ENCODE measurements around the gene SEMA6A.

SEMA6A gene

GRCh38 chr5:116488356-116489041 lies 86.1 kb downstream of the SEMA6A start:
- DNase-seq, result no peak

DNA sequence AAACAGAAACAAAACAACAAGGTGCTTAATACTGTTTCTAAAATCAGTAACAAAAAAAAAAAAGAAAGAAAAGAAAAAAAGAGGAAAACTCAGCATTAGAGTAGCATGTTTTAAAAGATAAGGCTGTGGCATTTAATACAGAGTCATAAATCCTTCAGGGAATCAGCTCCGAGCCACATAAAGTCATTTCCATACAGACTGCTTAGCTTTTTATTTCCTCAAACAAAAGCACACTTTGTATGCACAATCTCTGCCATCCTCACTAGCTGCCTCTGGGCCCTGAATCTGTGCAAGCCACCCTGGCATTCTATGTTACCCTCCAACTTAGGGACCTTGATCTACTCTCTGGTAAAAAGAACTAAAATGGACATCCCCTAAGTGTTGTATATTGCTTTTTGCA lies 87.6 kb downstream of the SEMA6A start:
- DNase-seq, result no peak

GRCh38 chr5:116486588-116486987 lies 88.0 kb downstream of the SEMA6A start:
- no peak for DNase-seq

DNA sequence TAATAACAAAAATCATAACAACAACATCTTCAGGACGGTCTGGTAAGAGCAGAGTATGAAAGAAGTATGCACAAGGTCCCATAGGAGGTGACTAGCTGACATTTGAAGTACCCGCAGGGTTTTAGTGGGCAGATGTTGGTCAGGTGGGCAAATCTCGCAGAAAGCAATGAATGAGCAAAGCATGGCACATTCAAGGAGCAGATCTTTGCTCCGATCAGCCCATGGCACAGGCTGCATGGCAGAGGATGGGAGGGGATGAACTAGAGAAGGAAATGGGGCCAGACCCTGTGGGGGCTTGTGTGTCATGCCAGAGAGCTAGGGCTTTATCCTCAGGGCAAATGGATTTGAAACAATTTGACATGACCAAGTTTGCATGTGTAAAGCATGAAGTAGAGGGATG lies 90.0 kb downstream of the SEMA6A start:
- DNase-seq, result no peak

GRCh38 chr5:116482394-116482793 lies 92.2 kb downstream of the SEMA6A start:
- DNase-seq, result no peak

DNA sequence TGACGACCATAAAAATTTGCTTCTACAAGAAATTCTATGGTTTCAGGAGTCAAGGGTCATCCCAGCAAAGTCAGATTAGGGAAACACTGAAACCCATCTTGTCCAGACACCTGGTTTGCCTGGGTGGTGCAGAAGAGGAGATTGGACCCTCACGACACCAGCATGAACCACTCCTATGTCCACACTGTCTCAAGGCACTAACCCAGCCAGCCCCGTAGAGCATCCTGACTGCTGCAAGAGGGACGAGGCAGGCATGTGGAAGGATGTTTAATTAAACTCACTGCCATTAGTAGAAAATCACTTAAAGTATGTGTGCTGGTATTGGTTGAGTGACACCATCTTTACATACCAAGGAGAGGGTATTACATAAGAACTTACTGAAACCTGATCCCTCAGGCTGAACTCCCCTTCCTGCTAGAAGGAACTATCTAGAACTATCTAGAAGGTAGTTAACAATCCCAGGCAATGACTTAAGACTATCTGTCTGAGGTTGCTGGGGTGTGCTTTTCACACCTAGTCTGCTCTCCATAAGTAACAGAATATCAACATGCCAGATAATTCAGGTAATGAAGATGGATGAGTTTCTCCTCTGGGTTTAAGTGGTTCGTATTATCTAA lies 93.6 kb downstream of the SEMA6A start:
- DNase-seq, result no peak

DNA sequence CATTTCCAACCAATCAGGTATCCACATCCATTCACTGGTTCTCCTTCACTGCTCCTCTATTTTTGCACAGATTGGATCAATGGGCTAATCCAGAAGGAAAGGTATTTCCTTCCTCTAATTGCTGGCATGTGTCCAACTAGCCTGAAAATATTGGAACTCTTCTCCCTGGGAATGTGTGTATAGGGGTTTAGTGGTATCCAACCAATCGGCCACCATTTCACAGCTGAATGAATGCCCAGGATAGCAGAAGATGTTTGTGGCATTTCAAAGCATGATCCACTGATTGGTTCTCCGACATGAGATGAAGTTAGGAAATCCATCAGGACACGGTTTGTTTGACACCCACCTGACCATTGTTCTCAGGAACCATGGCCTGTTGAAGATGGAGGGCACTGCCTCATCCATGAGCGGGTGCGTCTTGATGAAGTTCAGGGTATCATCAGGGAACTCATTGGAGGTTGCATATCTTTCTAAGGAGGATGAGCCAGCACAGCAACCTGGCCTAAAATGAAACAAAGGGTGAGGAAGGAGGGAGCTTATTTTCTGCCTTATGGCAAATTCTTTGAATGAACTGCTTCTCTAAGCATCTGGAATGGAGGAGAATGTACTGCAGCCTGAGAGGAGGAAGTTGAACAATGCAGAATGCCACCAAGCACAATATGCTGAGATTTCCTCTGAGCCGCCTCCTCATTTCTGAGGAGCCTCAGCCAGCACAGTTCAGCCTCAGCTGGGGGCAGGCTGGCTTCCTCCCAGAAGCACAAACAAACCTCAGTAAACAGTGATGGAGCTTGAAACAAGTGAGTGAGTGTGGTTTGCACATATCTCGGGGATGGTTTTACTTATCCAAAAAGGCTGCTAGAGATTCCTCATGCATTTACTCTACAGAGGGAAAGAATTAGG lies 94.6 kb downstream of the SEMA6A start:
- DNase-seq, result no peak

DNA sequence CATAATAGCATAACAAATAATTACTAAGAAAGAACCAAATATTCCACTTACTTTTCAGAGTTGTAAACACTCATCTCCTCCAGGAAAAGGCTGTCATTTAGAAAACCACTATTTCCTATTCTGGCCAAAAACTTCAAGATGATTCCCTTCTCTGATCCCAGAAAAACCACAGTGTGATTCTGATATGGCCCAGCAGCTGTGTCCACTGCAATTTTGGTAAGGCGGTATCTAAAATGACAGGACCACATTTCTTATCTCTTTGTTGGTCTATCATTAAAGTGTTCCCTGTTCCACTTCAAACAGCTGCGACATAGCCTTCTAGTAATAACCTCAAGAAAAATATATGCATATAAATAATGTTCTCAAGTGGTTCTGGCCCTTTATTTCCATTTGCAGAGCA lies 96.1 kb downstream of the SEMA6A start:
- no peak for DNase-seq

DNA sequence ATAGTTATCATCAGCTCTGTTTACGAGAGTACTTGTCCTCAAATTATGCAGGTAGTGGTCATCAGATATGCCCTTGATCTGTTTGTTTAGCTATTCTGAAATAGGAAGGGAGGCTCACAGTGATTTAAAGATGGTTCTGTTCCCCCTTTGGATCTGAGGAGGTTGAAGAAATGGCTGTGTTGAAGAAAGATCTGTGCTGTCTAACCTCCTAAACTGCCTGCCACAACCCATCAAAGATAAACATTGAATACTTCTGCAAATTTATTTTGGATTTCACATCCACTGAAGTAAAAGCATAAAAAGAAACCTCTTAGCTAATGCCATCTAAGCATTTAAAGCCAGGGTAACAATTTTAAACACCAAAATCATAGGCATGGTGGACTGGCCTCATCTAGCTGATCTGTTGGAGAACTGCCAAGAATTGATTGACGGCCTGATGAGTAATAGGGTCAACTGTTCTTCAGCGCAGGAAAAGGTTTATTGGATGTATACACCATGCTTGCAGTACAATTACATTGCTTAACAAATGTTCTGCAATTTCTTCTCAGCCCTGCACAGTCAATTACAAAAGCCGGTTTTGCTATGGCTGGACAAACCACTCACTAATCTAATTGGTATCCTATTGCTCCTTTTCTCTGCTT lies 97.6 kb downstream of the SEMA6A start:
- DNase-seq, result no peak

DNA sequence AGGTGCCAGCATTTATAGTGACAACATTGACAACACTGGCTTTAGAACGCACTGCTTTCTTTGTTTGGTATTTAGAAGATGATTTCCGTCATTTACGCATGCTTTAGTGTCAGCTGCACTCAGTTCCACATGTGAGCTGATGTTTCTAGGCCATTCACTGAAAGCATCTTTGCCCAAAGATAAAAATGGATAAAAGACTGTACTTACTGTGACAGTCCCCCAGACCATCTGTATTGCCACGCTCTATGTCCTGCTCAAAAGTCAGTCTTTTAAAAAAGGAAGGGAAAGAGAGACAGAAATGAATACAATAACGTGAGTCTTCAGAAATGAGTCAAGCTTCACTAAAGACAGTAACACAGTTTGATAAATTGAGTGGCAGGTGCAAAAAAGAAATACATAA lies 99.3 kb downstream of the SEMA6A start:
- DNase-seq, result no peak

GRCh38 chr5:116473706-116474105 lies 100.9 kb downstream of the SEMA6A start:
- DNase-seq, result no peak

DNA sequence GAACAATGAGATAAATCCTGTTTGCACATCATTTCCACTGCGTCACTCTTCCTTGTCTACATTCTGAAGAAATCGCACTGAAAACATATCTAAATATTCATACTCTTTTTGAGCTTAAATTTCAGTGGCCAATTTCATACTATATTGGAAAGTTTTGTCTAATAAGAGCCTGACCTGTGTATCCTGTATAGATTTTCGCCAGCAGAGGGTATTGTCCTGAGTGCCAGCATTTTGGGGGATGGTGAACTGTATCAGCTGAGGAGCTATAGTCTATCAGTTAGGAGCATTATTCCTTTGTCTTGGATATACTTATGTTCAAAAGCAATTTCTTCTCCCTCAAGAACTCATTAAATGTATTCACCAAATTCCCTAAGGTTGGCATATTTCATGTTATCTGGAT lies 102.3 kb downstream of the SEMA6A start:
- no peak for DNase-seq

DNA sequence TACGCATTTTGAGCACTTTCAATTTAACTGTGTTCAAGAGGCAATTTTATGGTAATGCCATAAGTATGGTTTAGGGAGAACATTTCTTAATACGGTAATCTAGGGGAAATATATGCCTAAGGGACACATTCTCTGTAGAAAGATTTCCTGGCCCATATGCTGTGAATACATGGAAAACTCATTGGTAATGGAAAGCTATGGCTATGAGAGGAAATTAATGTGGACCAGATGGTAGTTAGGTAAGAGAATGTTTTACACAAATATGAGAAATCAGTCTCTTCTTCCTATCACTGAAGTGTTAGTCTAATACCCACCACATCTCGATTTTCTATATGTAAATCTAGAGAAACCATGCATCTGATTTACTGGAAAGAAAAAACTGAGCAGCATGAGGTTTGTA lies 105.0 kb downstream of the SEMA6A start:
- no peak for DNase-seq

DNA sequence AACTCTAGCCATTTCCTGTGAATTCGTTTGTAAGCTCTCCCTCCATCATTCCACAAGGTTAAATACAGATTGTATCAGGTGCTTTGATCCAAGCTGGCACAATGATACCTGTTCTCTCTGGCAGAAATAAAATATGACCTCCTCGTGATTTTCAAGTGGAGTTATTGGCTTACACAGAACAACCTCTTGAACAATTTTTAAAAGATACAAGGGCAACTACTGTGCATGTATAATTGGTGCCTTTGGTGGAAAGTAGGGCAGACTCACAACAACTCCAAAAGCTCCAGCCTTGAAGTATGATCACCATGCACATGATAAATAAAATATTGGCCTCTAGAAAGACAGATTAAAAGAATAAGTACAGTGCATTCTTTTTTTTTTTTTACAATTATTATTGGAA lies 106.0 kb downstream of the SEMA6A start:
- no peak for DNase-seq

DNA sequence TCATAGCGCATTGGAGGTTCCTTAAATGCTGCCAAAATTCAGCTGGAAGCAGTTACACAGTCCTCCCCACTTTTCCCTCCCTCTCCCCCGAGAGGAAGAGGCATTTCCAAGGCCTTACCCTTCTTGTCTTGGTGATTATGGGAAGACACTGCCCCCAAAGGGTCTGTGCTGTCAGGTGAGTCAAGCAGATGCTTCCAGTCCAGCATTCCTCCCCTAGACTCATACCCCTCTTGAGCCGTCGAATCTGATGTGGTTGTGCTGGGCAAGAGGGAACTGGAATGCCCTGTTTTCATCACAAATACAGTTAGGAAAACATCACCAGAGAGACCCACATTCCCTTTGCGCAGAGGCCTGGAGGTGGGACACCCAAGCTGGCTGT lies 107.2 kb downstream of the SEMA6A start:
- DNase-seq, result no peak

DNA sequence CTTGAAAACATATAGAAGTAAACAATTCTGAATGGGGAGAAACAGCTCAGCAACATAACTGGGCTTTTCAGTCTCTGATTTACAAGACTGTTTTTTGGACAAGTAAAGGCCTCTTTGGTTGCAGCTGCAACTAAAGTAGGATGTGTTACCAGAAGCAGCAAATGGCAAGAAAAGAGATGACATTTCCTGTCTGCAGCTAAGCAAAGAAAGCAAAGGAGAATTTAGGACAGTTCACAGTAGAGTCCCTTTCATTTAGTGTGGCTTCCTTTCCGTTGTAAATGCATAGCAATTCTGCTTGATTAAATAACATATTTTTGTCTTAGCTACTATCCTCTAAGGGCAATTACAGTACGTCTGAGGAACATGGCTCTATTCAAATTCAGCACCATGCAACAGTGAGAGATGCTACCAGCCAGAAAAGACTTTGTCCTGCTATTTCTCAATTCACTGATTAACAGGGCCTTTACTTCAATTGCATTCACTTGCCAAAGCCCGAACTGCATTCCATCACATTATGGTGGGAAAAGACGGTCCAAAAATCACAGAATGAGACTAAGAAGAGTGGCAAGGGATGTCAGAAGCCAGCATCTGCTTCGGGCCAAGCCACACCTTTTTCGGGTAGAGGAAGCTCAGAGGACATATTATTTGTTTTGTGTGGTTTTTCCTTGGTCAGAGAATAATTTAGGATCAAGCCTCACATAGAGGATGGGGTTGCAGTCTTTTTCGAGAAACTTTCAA lies 107.7 kb downstream of the SEMA6A start:
- DNase-seq, result no peak

- no peak for DNase-seq
Measured at GRCh38 chr5:116465411-116465810, 109.2 kb downstream of the SEMA6A start.

GRCh38 chr5:116464144-116464708 lies 110.4 kb downstream of the SEMA6A start:
- DNase-seq, result no peak

DNA sequence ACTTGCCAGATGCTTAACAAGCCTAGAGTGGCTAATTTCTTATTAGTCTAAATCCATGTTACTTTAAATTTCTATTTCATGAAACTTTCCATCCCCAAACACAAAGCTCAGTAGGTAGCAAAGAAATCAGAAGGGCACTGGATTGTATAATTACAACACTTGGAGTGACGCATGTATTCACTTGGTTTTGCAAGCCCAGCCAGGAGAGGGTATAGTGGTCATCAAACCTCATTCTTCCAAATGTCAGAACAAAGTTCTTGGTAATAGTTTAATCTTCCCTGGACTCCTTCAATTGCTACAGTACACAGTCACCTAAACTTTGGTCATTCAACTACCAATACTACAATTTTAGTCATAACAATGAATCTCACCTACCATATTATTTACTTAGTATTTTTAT lies 112.1 kb downstream of the SEMA6A start:
- DNase-seq, result no peak

GRCh38 chr5:116459301-116459700 lies 115.3 kb downstream of the SEMA6A start:
- no peak for DNase-seq

DNA sequence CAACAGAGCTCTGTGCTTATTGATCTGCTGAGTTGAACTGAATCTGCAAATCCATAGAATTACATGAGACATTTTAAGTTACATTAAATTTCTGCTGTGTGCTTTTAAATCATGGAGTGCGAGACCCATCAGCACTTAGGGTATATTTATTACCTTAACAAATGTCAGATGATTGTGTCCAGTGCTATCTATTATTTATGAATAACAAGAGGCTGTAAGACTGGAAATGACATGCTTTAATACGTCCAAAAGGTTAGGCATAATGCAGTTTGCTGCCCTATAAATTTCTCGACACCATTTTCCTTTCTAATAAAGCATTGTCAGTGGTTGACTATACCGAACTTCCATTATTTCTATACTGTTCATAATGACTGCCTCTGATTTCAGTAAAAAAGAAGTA lies 117.6 kb downstream of the SEMA6A start:
- no peak for DNase-seq

DNA sequence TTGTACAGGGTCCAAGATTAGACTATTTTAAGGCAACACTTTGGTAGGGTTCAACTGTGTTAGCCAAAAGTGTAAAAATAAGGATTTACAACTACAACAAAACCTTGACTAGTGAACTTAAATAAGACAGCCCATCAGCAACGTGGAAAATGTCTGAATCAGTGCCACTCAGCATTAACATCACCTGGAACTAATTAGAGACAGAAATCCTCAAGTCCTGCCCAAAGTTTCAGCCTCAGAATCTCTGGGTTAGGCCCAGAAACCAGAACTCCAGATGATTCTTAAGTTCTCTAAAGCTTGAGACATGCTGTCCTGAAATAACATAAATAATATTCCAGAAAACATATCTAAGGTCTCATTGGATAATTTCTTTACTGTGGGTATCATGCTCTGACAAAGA lies 118.6 kb downstream of the SEMA6A start:
- DNase-seq, result no peak

DNA sequence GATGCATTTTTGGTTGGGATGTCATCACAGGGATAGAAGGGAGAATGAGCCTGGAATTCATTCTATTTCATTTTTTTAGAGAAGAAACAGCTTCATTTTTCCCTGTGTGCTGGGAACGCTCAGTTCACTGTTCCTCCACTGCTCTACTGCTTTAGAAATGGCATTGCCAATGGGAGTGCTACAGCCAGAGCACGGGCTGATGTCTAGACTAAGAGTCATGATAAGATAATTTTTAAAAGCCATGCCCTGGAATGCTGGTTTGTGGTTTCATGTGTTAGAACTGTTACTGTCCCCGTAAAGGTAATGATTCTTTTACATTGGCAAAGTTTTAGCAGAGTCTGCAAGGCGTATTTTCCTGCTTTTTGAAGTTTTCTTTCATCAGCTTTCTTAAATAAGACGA lies 119.6 kb downstream of the SEMA6A start:
- DNase-seq, result no peak
